Activated CD8-positive, alpha-beta memory T cell treated with anti-CD3 and anti-CD28 coated beads, Interleukin-2, amount 10 ng/mL, durations not matched to agents 7 days and 5 days (primary cell): Measurements from ENCODE around the gene ERC1. TPM values are rescaled to one million over a fixed set of nuclear protein-coding genes. Genes with fewer than 3 reads are reported as not detected.

Experiments used
- ATAC-seq: fragments of 150-1000 bp; cut with Tn5 transposase; one replicate; pipeline ENCODE4 v1.10.0; 2021; ENCODE audit warnings: moderate library complexity
- CTCF ChIA-PET: fragments of 350-600 bp; sonication (Branson Sonifier 250); formaldehyde crosslinking; loops from one replicate; lab custom pipeline; 2021; ENCODE audit warnings: antibody characterized with exemption; lab: Charles Lee
- DNase-seq: peaks from one replicate; pipeline ENCODE4 v3.0.0-alpha.2; 2020
- H3K27ac Mint-ChIP-seq: one replicate; pipeline ENCODE4 v1.8.0; 2021; ENCODE audit warnings: mild to moderate bottlenecking, mixed read lengths
- H3K27me3 Mint-ChIP-seq: one replicate; pipeline ENCODE4 v1.8.0; 2021; ENCODE audit warnings: mixed read lengths
- H3K36me3 Mint-ChIP-seq: one replicate; pipeline ENCODE4 v1.8.0; 2021; ENCODE audit warnings: mild to moderate bottlenecking, mixed read lengths
- H3K4me1 Mint-ChIP-seq: one replicate; pipeline ENCODE4 v1.8.0; 2021; ENCODE audit warnings: mixed read lengths
- H3K4me3 Mint-ChIP-seq: one replicate; pipeline ENCODE4 v1.8.0; 2021; ENCODE audit warnings: mild to moderate bottlenecking, moderate library complexity, mixed read lengths
- H3K9me3 Mint-ChIP-seq: one replicate; pipeline ENCODE4 v1.8.0; 2022; ENCODE audit warnings: low read depth, mixed read lengths
- total RNA-seq, 2 experiments: library from RNA; stranded (reverse); gene quantifications; one replicate each; pipeline ENCODE4 v1.2.3, GENCODE V29; 2021

Gene ERC1
- total RNA-seq, 2 experiments from 2014 or later: 18.8 to 25.2 TPM

- ATAC-seq (no peak), DNase-seq (no peak)
- H3K27me3 Mint-ChIP-seq: peaks cover 8% of the 10 kb centered on the region
- no peak overlapping the region for H3K27ac Mint-ChIP-seq
- no peaks in the 10 kb centered on the region for H3K4me1 Mint-ChIP-seq
- CTCF ChIA-PET: interaction anchor here (1.1 kb wide), 1 partner anchor 9 kb away, joined by 3 read pairs; no protein-coding TSS in a partner anchor
- H3K36me3 Mint-ChIP-seq: no peaks in the 10 kb centered on the region
- no peak overlapping the region for H3K4me3 Mint-ChIP-seq
- no peaks in the 10 kb centered on the region for H3K9me3 Mint-ChIP-seq
These were observed 23.4 kb upstream of the ERC1 start for GRCh38 chr12:967641-968040.

DNA sequence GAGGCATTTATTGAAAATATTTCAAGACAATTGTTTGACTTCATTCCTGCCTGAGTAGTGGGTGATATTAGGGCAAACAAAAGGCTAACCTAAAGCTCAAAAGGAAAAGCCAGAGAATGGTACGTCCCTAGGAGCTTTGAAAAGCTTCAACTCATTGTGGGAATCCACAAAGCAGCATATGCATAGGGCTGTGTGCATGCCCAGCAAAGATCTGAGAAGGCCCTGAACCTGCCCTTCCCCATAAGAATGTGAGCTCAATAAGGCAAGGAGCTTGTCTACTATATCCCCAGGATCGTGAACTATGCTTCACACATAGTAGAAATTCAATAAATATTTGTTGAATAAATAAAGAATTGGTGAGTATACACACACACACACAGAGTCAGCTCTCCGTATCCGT is 22.5 kb upstream of the ERC1 start:
- no peak for DNase-seq
- no peaks in the 10 kb centered on the region for H3K36me3 Mint-ChIP-seq
- ATAC-seq: no peak
- H3K9me3 Mint-ChIP-seq: no peaks in the 10 kb centered on the region
- no peak overlapping the region for H3K4me3 Mint-ChIP-seq
- H3K27ac Mint-ChIP-seq: no peak overlapping the region
- H3K4me1 Mint-ChIP-seq: no peaks in the 10 kb centered on the region
- CTCF ChIA-PET: interaction anchor here (0.5 kb wide), 1 partner anchor 131 kb away, joined by 3 read pairs; no protein-coding TSS in a partner anchor
- peaks cover 8% of the 10 kb centered on the region for H3K27me3 Mint-ChIP-seq

GRCh38 chr12:969821-970220 is 21.2 kb upstream of the ERC1 start:
- Mint-ChIP-seq H3K9me3 (no peaks in the 10 kb centered on the region), H3K36me3 (no peaks in the 10 kb centered on the region), H3K27ac (no peak overlapping the region), H3K4me1 (no peaks in the 10 kb centered on the region), H3K27me3 (peaks cover 8% of the 10 kb centered on the region), H3K4me3 (no peak overlapping the region)
- CTCF ChIA-PET: no interaction called here
- DNase-seq (no peak), ATAC-seq (no peak)

- Mint-ChIP-seq H3K4me1 (no peaks in the 10 kb centered on the region), H3K36me3 (no peaks in the 10 kb centered on the region), H3K9me3 (no peaks in the 10 kb centered on the region), H3K27ac (no peak overlapping the region), H3K4me3 (no peak overlapping the region), H3K27me3 (peaks cover 8% of the 10 kb centered on the region)
- no peak for DNase-seq
- no peak for ATAC-seq
- CTCF ChIA-PET: no interaction called here
These were observed 19.0 kb upstream of the ERC1 start for GRCh38 chr12:971991-972390.

GRCh38 chr12:974271-974862 is 16.7 kb upstream of the ERC1 start:
- ATAC-seq (no peak), DNase-seq (no peak)
- Mint-ChIP-seq H3K27me3 (no peaks in the 10 kb centered on the region), H3K36me3 (no peaks in the 10 kb centered on the region), H3K27ac (no peak overlapping the region), H3K4me3 (no peak overlapping the region), H3K9me3 (no peaks in the 10 kb centered on the region), H3K4me1 (no peaks in the 10 kb centered on the region)
- CTCF ChIA-PET: interaction anchor here (0.6 kb wide), 1 partner anchor 189 kb away, joined by 3 read pairs; no protein-coding TSS in a partner anchor

- DNase-seq: no peak
- no peak overlapping the region for H3K4me3 Mint-ChIP-seq
- H3K27me3 Mint-ChIP-seq: no peaks in the 10 kb centered on the region
- ATAC-seq: no peak
- CTCF ChIA-PET: no interaction called here
- no peaks in the 10 kb centered on the region for H3K36me3 Mint-ChIP-seq
- H3K4me1 Mint-ChIP-seq: peaks cover 10% of the 10 kb centered on the region
- no peak overlapping the region for H3K27ac Mint-ChIP-seq
- H3K9me3 Mint-ChIP-seq: no peaks in the 10 kb centered on the region
These were observed 14.4 kb upstream of the ERC1 start for GRCh38 chr12:976644-977043.

DNA sequence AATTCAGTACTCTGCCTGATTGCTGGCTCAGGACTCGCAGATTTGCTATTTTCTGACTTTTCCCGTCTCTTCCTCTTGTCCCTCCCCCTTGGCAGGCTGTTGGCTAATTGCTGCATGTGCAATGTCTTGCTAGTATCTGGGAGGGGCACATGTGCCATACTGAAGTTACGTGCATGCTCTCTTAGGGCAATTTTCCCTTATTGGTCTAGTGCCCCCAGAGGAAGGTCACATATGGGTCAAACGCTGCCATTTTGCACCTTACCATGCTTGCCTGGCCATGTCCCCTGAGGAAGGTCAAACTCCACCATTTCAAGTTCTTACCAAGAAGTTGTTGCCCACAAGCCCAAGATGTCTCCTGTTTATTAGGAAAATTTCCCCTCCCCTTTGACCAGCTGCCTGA is 13.9 kb upstream of the ERC1 start:
- ATAC-seq (no peak), DNase-seq (no peak)
- H3K27me3 Mint-ChIP-seq: no peaks in the 10 kb centered on the region
- peaks cover 10% of the 10 kb centered on the region for H3K4me1 Mint-ChIP-seq
- H3K27ac Mint-ChIP-seq: no peak overlapping the region
- no peaks in the 10 kb centered on the region for H3K36me3 Mint-ChIP-seq
- CTCF ChIA-PET: no interaction called here
- H3K9me3 Mint-ChIP-seq: no peaks in the 10 kb centered on the region
- no peak overlapping the region for H3K4me3 Mint-ChIP-seq

GRCh38 chr12:979349-979748 is 11.7 kb upstream of the ERC1 start:
- peaks cover 10% of the 10 kb centered on the region for H3K4me1 Mint-ChIP-seq
- no peak for ATAC-seq
- H3K27ac Mint-ChIP-seq: no peak overlapping the region
- no peaks in the 10 kb centered on the region for H3K36me3 Mint-ChIP-seq
- no peaks in the 10 kb centered on the region for H3K9me3 Mint-ChIP-seq
- no peaks in the 10 kb centered on the region for H3K27me3 Mint-ChIP-seq
- CTCF ChIA-PET: no interaction called here
- DNase-seq: no peak
- H3K4me3 Mint-ChIP-seq: no peak overlapping the region

DNA sequence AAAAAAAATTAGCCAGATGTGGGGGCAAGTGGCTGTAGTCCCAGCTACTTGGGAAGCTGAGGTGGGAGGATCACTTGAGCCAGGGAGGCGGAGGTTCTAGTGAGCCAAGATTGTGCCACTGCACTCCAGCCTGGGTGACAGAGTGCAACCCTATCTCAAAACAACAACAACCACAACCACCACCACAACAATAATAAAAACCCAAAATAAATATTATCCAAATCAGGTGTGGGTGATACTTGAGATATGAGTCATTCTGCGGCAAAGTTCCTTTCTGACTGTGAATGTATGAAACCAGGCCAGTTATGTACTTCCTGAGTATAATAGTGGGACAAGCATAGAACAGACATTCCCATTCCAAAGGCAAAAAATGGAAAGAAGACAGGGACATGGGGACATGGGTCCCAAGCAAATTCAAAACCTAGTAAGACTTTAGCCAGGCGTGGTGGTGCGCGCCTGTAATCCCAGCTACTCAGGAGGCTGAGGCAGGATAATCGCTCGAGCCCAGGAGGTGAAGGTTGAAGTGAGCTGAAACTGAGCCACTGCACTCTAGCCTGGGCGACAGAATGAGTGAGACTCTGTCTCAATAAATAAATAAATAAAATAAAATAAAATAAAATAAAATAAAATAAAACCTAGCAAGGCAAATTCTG is 9.7 kb upstream of the ERC1 start:
- Mint-ChIP-seq H3K27me3 (no peaks in the 10 kb centered on the region), H3K4me3 (no peak overlapping the region), H3K27ac (no peak overlapping the region), H3K4me1 (peaks cover 10% of the 10 kb centered on the region), H3K36me3 (no peaks in the 10 kb centered on the region), H3K9me3 (no peaks in the 10 kb centered on the region)
- CTCF ChIA-PET: interaction anchor here (0.9 kb wide), 1 partner anchor 11 kb away, joined by 3 read pairs; no protein-coding TSS in a partner anchor
- peak; percentile 36 for ATAC-seq
- no peak for DNase-seq

DNA sequence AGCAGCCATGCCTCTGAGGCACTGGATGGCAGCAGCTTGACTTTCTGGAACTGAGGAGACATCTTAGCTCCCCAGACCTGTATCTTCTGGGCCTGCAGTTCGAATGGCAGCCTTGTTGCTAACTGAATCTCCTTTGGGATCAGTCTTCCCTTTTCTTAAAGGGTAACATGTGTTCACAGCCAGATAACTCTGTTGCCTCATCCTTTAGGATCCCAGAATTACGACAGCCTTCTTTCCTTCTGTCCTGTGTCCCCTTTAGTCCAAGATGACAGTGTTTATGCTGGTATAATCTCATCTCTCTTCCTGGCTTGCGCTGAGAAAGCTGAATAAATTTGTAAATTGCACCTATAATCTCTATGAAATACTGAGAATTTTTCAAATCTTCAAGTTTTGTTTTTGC is 9.1 kb upstream of the ERC1 start:
- H3K4me1 Mint-ChIP-seq: peaks cover 10% of the 10 kb centered on the region
- no peak overlapping the region for H3K27ac Mint-ChIP-seq
- no peak for ATAC-seq
- CTCF ChIA-PET: interaction anchor here (0.9 to 1.0 kb wide), 3 partner anchors 8 to 136 kb away, joined by 3 to 5 read pairs (median 4); no protein-coding TSS in a partner anchor
- no peaks in the 10 kb centered on the region for H3K27me3 Mint-ChIP-seq
- H3K36me3 Mint-ChIP-seq: peaks cover 1% of the 10 kb centered on the region
- DNase-seq: no peak
- no peak overlapping the region for H3K4me3 Mint-ChIP-seq
- no peaks in the 10 kb centered on the region for H3K9me3 Mint-ChIP-seq

DNA sequence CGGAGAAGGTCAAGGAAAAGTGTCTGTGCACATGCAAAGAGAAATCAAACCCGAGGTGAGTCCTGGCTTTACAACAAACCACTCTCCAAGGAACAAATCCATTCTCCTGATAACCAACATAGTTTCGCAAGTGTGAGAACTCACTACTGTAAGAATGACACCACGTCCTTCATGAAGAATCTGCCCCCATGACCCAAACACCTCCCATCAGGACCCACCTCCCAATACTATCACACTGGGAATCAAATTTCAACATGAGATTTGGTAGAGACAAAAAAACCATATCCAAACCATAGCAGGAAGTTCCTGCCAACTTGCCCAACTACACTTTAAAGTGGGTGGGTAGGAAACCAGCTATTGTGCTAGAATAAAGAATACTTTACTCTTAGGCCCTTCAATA is 2.4 kb upstream of the ERC1 start:
- Mint-ChIP-seq H3K4me3 (no peak overlapping the region), H3K9me3 (no peaks in the 10 kb centered on the region), H3K27ac (no peak overlapping the region), H3K4me1 (peaks cover 32% of the 10 kb centered on the region), H3K27me3 (peaks cover 14% of the 10 kb centered on the region), H3K36me3 (peaks cover 6% of the 10 kb centered on the region)
- DNase-seq: no peak
- CTCF ChIA-PET: no interaction called here
- no peak for ATAC-seq

GRCh38 chr12:989051-989450 is 2.0 kb upstream of the ERC1 start:
- peaks cover 6% of the 10 kb centered on the region for H3K36me3 Mint-ChIP-seq
- CTCF ChIA-PET: no interaction called here
- DNase-seq: no peak
- no peak for ATAC-seq
- H3K27ac Mint-ChIP-seq: peak overlapping the region; percentile 36
- H3K27me3 Mint-ChIP-seq: peaks cover 14% of the 10 kb centered on the region
- peaks cover 32% of the 10 kb centered on the region for H3K4me1 Mint-ChIP-seq
- H3K4me3 Mint-ChIP-seq: peak overlapping the region; percentile 38
- H3K9me3 Mint-ChIP-seq: no peaks in the 10 kb centered on the region

GRCh38 chr12:989751-990660 is 1.0 kb upstream of the ERC1 start:
- CTCF ChIA-PET: interaction anchor here (0.9 to 3.9 kb wide), 5 partner anchors 8 to 589 kb away, joined by 3 to 25 read pairs (median 4); partner anchors contain the start of genes CCDC77 and RAD52
- no peaks in the 10 kb centered on the region for H3K9me3 Mint-ChIP-seq
- H3K27ac Mint-ChIP-seq: peak overlapping the region; percentile 81
- H3K4me1 Mint-ChIP-seq: peaks cover 32% of the 10 kb centered on the region
- peaks cover 14% of the 10 kb centered on the region for H3K27me3 Mint-ChIP-seq
- DNase-seq (peak; percentile 70), ATAC-seq (peak; percentile 35)
- peaks cover 6% of the 10 kb centered on the region for H3K36me3 Mint-ChIP-seq
- H3K4me3 Mint-ChIP-seq: peak overlapping the region; percentile 68
